GM18511 (cell line): ENCODE results near the gene RNF115.
"Not testable (repeated sequence)": the region's sequence is repeated elsewhere in the genome, so short reads cannot be mapped to it uniquely, and the experiment has no call there.

ENCODE experiments used
- ATAC-seq: cut with Tn5 transposase; IDR thresholded peaks from one replicate; pipeline ENCODE4 v1.9.1; 2021; ENCODE audit warnings: mild to moderate bottlenecking, moderate library complexity; ENCODE audit not compliant: unreplicated experiment

The RNF115 gene

GRCh38 chr1:145747398-145748247 lies 76.3 kb downstream of the RNF115 start:
- no peak for ATAC-seq

- no peak for ATAC-seq
Observed at GRCh38 chr1:145740269-145740668, 83.6 kb downstream of the RNF115 start.

GRCh38 chr1:145736191-145736590 lies 87.7 kb downstream of the RNF115 start:
- no peak for ATAC-seq

- ATAC-seq = no peak
Observed at GRCh38 chr1:145730900-145731299, 93.0 kb downstream of the RNF115 start.

GRCh38 chr1:145730467-145730866 lies 93.4 kb downstream of the RNF115 start:
- ATAC-seq = no peak

GRCh38 chr1:145729666-145730436 lies 94.0 kb downstream of the RNF115 start:
- no peak for ATAC-seq

- no peak for ATAC-seq
Observed at GRCh38 chr1:145729196-145729595, 94.7 kb downstream of the RNF115 start.

- ATAC-seq = not testable (repeated sequence)
Observed at GRCh38 chr1:145726193-145726592, 97.7 kb downstream of the RNF115 start.

GRCh38 chr1:145720878-145721671 lies 102.8 kb downstream of the RNF115 start:
- peak; percentile 72 for ATAC-seq

GRCh38 chr1:145720556-145720877 lies 103.4 kb downstream of the RNF115 start:
- no peak for ATAC-seq

- ATAC-seq = no peak
Observed at GRCh38 chr1:145719230-145720079, 104.4 kb downstream of the RNF115 start, which contains the start of gene CD160. TSS of gene CD160 (plus strand) at chr1:145719499. CDS start at chr1:145728328, 8,829 bp downstream.

GRCh38 chr1:145718465-145718864 lies 105.4 kb downstream of the RNF115 start:
- ATAC-seq = not testable (repeated sequence)

GRCh38 chr1:145717833-145718232 lies 106.1 kb downstream of the RNF115 start:
- ATAC-seq = no peak

GRCh38 chr1:145716641-145717345 lies 107.1 kb downstream of the RNF115 start:
- no peak for ATAC-seq

- ATAC-seq = no peak
Observed at GRCh38 chr1:145714524-145715111, 109.3 kb downstream of the RNF115 start.

GRCh38 chr1:145711213-145711651 lies 112.7 kb downstream of the RNF115 start:
- no peak for ATAC-seq

GRCh38 chr1:145710291-145711027 lies 113.4 kb downstream of the RNF115 start:
- no peak for ATAC-seq

GRCh38 chr1:145708063-145708462 lies 115.8 kb downstream of the RNF115 start:
- ATAC-seq = no peak
